Esophagus muscularis mucosa (tissue), 3 donors: ENCODE results near the gene OR13C8.

Source experiments
- CTCF ChIP-seq, 3 experiments: fragments of 200-600 bp in 2 of 3; fragments of 450-650 bp in 1 of 3; sonication (generic) in 2 of 3; IDR thresholded peaks; one replicate each; pipeline ENCODE4 v1.5.1; 2017 to 2019; ENCODE audit warnings: antibody characterized with exemption in 3 of 3, mild to moderate bottlenecking in 2 of 3, moderate library complexity in 1 of 3
- POLR2A ChIP-seq: fragments of 450-650 bp; IDR thresholded peaks from one replicate; pipeline ENCODE4 v1.6.1; 2017; ENCODE audit warnings: antibody characterized with exemption, moderate library complexity, mild to moderate bottlenecking, low read depth

DNA sequence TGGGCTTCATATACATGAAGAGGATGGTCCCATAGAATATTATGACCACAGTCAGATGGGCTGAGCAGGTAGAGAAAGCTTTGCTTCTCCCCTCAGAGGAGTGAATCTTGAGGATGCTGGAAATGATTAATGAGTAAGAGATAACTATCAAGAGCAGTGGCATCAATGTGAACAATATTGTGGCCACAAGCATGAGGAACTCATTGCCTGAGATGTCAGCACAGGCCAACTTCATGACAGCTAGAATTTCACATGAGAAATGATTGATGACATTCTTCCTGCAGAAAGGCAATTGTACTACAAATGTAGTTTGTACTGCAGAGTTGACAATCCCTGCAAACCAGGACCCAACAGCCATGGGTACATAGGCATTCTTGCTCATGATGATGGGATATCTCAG, 48.5 kb downstream of the OR13C8 start:
- no peak for TF ChIP-seq POLR2A
- TF ChIP-seq CTCF (IDR thresholded peaks at IDR 0.05) = no peak
